ENCODE data around the gene PRKN.

- TF ChIP-seq CTCF (IDR thresholded peaks at IDR 0.05), result no peak
- TF ChIP-seq POLR2A (IDR thresholded peaks at IDR 0.05), result no peak
Measured at GRCh38 chr6:162068340-162068739, 659.2 kb downstream of the PRKN start.

Data from thyroid gland (tissue), 4 donors.